Trophoblast cell (in vitro differentiated cells and primary cell): Measurements from ENCODE around the gene ADRA2C.

Experiments used
- DNase-seq, 2 donors: peaks; one replicate each; pipeline ENCODE4 v3.0.0-alpha.2; 2016
- H2AFZ ChIP-seq: 2 replicates; pipeline ENCODE4 v1.6.1; 2013; ENCODE audit warnings: low read length, moderate library complexity, mild to moderate bottlenecking; ENCODE audit not compliant: insufficient read depth, poor library complexity
- H2AK5ac ChIP-seq: 2 replicates; pipeline ENCODE4 v1.6.1; 2013; ENCODE audit warnings: mild to moderate bottlenecking, low read length
- H2BK120ac ChIP-seq: 2 replicates; pipeline ENCODE4 v1.6.1; 2013; ENCODE audit warnings: low read length, mild to moderate bottlenecking, moderate library complexity; ENCODE audit not compliant: insufficient read depth, poor library complexity
- H2BK12ac ChIP-seq: 2 replicates; pipeline ENCODE4 v1.6.1; 2013; ENCODE audit warnings: mild to moderate bottlenecking, low read length, moderate library complexity
- H2BK5ac ChIP-seq: 2 replicates; pipeline ENCODE4 v1.6.1; 2013; ENCODE audit warnings: low read length, low read depth, moderate library complexity, mild to moderate bottlenecking; ENCODE audit not compliant: poor library complexity
- H3K14ac ChIP-seq: 2 replicates; pipeline ENCODE4 v1.6.1; 2013; ENCODE audit warnings: mild to moderate bottlenecking, low read length
- H3K18ac ChIP-seq: 2 replicates; pipeline ENCODE4 v1.6.1; 2013; ENCODE audit warnings: mild to moderate bottlenecking, low read length
- H3K23ac ChIP-seq: 2 replicates; pipeline ENCODE4 v1.6.1; 2013; ENCODE audit warnings: low read length
- H3K27ac ChIP-seq: 2 replicates; pipeline ENCODE4 v1.5.1; 2013; ENCODE audit warnings: low read depth, mild to moderate bottlenecking, inconsistent platforms, low read length, moderate library complexity
- H3K27me3 ChIP-seq: 2 replicates; pipeline ENCODE4 v1.6.1; 2013; ENCODE audit warnings: inconsistent platforms, mild to moderate bottlenecking, low read length, moderate library complexity; ENCODE audit not compliant: insufficient read depth
- H3K36me3 ChIP-seq, 2 experiments: 1 replicate in 1 of 2; 2 replicates in 1 of 2; pipeline ENCODE4 v1.6.1; 2013; ENCODE audit warnings: low read length in 2 of 2, mild to moderate bottlenecking in 2 of 2, moderate library complexity in 1 of 2; ENCODE audit not compliant: insufficient read depth in 2 of 2, control insufficient read depth in 1 of 2
- H3K4ac ChIP-seq: 2 replicates; pipeline ENCODE4 v1.6.1; 2013; ENCODE audit warnings: low read depth, mild to moderate bottlenecking, low read length, moderate library complexity
- H3K4me1 ChIP-seq, 2 experiments: 1 replicate in 1 of 2; 2 replicates in 1 of 2; pipeline ENCODE4 v1.6.1; 2013; ENCODE audit warnings: low read length in 2 of 2, mild to moderate bottlenecking in 2 of 2, moderate library complexity in 1 of 2; ENCODE audit not compliant: insufficient read depth in 2 of 2, control insufficient read depth in 1 of 2
- H3K4me2 ChIP-seq: 2 replicates; pipeline ENCODE4 v1.6.1; 2013; ENCODE audit warnings: inconsistent platforms, mild to moderate bottlenecking, low read length, moderate library complexity
- H3K4me3 ChIP-seq: 2 replicates; pipeline ENCODE4 v1.5.1; 2013; ENCODE audit warnings: mild to moderate bottlenecking, low read depth, low read length, inconsistent platforms
- H3K79me1 ChIP-seq: one replicate; pipeline ENCODE4 v1.6.1; 2013; ENCODE audit warnings: low read length
- H3K79me2 ChIP-seq: 2 replicates; pipeline ENCODE4 v1.6.1; 2013; ENCODE audit warnings: low read length, mild to moderate bottlenecking; ENCODE audit not compliant: control insufficient read depth, insufficient read depth, poor library complexity
- H3K9ac ChIP-seq: 2 replicates; pipeline ENCODE4 v1.6.1; 2013; ENCODE audit warnings: mild to moderate bottlenecking, low read length
- H3K9me3 ChIP-seq: 2 replicates; pipeline ENCODE4 v1.6.1; 2013; ENCODE audit warnings: low read depth, mild to moderate bottlenecking, control low read depth, inconsistent platforms, low read length; ENCODE audit not compliant: insufficient read depth
- H4K12ac ChIP-seq: 2 replicates; pipeline ENCODE4 v1.6.1; 2013; ENCODE audit warnings: low read depth, mild to moderate bottlenecking, low read length, moderate library complexity
- H4K8ac ChIP-seq: 2 replicates; pipeline ENCODE4 v1.6.1; 2013; ENCODE audit warnings: low read depth, mild to moderate bottlenecking, low read length, moderate library complexity
- H4K91ac ChIP-seq: one replicate; pipeline ENCODE4 v1.6.1; 2013; ENCODE audit warnings: low read depth, mild to moderate bottlenecking, low read length, moderate library complexity
- WGBS: extraction: QIAGEN DNeasy Blood & Tissue Kit; methylation state at CpG from one replicate; pipeline ENCODE4 v1.1.7; 2013; ENCODE audit warnings: missing lambda C conversion rate; ENCODE audit not compliant: insufficient read length, insufficient coverage; ENCODE audit errors: extremely low coverage; 5-methylcytosine and 5-hydroxymethylcytosine counted together

ADRA2C gene

GRCh38 chr4:3799496-3799895 is 33.3 kb downstream of the ADRA2C start:
- no peak overlapping the region for H4K8ac ChIP-seq
- no peak overlapping the region for H3K27ac ChIP-seq
- peaks cover 9% of the 10 kb centered on the region for H3K9me3 ChIP-seq
- H3K23ac ChIP-seq: no peak overlapping the region
- H4K12ac ChIP-seq: no peak overlapping the region
- H2AFZ ChIP-seq: no peak overlapping the region
- H2AK5ac ChIP-seq: no peak overlapping the region
- H4K91ac ChIP-seq: no peak overlapping the region
- no peak overlapping the region for H3K9ac ChIP-seq
- H3K14ac ChIP-seq: no peak overlapping the region
- no peak for DNase-seq
- H2BK12ac ChIP-seq: no peak overlapping the region
- H3K79me1 ChIP-seq: no peaks in the 10 kb centered on the region
- no peak overlapping the region for H3K4ac ChIP-seq
- no peaks in the 10 kb centered on the region for H3K27me3 ChIP-seq
- H3K18ac ChIP-seq: no peak overlapping the region
- WGBS: no CpG with 5 or more reads among the region's 13 CpGs
- no peak overlapping the region for H2BK5ac ChIP-seq
- no peak overlapping the region for H3K4me3 ChIP-seq
- H3K36me3 ChIP-seq: no peaks in the 10 kb centered on the region
- H2BK120ac ChIP-seq: no peak overlapping the region
- no peaks in the 10 kb centered on the region for H3K79me2 ChIP-seq
- H3K4me2 ChIP-seq: no peak overlapping the region
- H3K4me1 ChIP-seq: no peaks in the 10 kb centered on the region

GRCh38 chr4:3800351-3800750 is 34.2 kb downstream of the ADRA2C start:
- Histone ChIP-seq H3K79me2 (no peaks in the 10 kb centered on the region), H3K18ac (no peak overlapping the region), H3K4ac (no peak overlapping the region), H3K23ac (no peak overlapping the region), H2BK5ac (no peak overlapping the region), H3K27me3 (no peaks in the 10 kb centered on the region), H3K79me1 (no peaks in the 10 kb centered on the region), H3K27ac (no peak overlapping the region), H3K4me2 (no peak overlapping the region), H3K14ac (no peak overlapping the region), H3K4me3 (no peak overlapping the region), H4K91ac (no peak overlapping the region), H4K8ac (no peak overlapping the region), H2AK5ac (no peak overlapping the region), H4K12ac (no peak overlapping the region), H2BK120ac (no peak overlapping the region), H3K9me3 (peaks cover 9% of the 10 kb centered on the region), H2BK12ac (no peak overlapping the region), H3K36me3 (no peaks in the 10 kb centered on the region), H2AFZ (no peak overlapping the region), H3K4me1 (no peaks in the 10 kb centered on the region), H3K9ac (no peak overlapping the region)
- no CpG with 5 or more reads among the region's 12 CpGs for WGBS
- no peak for DNase-seq

- no peak overlapping the region for H2AFZ ChIP-seq
- no peak overlapping the region for H3K23ac ChIP-seq
- H2AK5ac ChIP-seq: no peak overlapping the region
- no peak overlapping the region for H3K9ac ChIP-seq
- no peaks in the 10 kb centered on the region for H3K27me3 ChIP-seq
- H3K4me3 ChIP-seq: no peak overlapping the region
- H2BK12ac ChIP-seq: no peak overlapping the region
- no peaks in the 10 kb centered on the region for H3K79me2 ChIP-seq
- H3K4me1 ChIP-seq: no peaks in the 10 kb centered on the region
- H3K9me3 ChIP-seq: peaks cover 6% of the 10 kb centered on the region
- H3K18ac ChIP-seq: no peak overlapping the region
- H2BK5ac ChIP-seq: no peak overlapping the region
- H4K12ac ChIP-seq: no peak overlapping the region
- no peak overlapping the region for H4K91ac ChIP-seq
- no peak overlapping the region for H3K4ac ChIP-seq
- H3K36me3 ChIP-seq: no peaks in the 10 kb centered on the region
- no peak overlapping the region for H4K8ac ChIP-seq
- no peak overlapping the region for H3K14ac ChIP-seq
- H3K27ac ChIP-seq: no peak overlapping the region
- WGBS: no CpG with 5 or more reads among the region's 8 CpGs
- no peak overlapping the region for H3K4me2 ChIP-seq
- DNase-seq: no peak
- H2BK120ac ChIP-seq: no peak overlapping the region
- no peaks in the 10 kb centered on the region for H3K79me1 ChIP-seq
These were observed 35.3 kb downstream of the ADRA2C start for GRCh38 chr4:3801521-3801920.

GRCh38 chr4:3801931-3802550 is 35.9 kb downstream of the ADRA2C start:
- no peak overlapping the region for H2BK12ac ChIP-seq
- no peak for DNase-seq
- no peak overlapping the region for H2AK5ac ChIP-seq
- H3K79me1 ChIP-seq: no peaks in the 10 kb centered on the region
- no peak overlapping the region for H3K14ac ChIP-seq
- H3K4me2 ChIP-seq: no peak overlapping the region
- H3K9me3 ChIP-seq: peaks cover 2% of the 10 kb centered on the region
- no peak overlapping the region for H3K27ac ChIP-seq
- no peak overlapping the region for H2BK5ac ChIP-seq
- no peak overlapping the region for H4K12ac ChIP-seq
- no peaks in the 10 kb centered on the region for H3K27me3 ChIP-seq
- no peak overlapping the region for H3K23ac ChIP-seq
- no peak overlapping the region for H4K91ac ChIP-seq
- H3K36me3 ChIP-seq: no peaks in the 10 kb centered on the region
- WGBS: no CpG with 5 or more reads among the region's 15 CpGs
- no peak overlapping the region for H4K8ac ChIP-seq
- no peaks in the 10 kb centered on the region for H3K4me1 ChIP-seq
- no peaks in the 10 kb centered on the region for H3K79me2 ChIP-seq
- no peak overlapping the region for H3K4ac ChIP-seq
- H2BK120ac ChIP-seq: no peak overlapping the region
- H3K18ac ChIP-seq: no peak overlapping the region
- no peak overlapping the region for H2AFZ ChIP-seq
- H3K4me3 ChIP-seq: no peak overlapping the region
- H3K9ac ChIP-seq: no peak overlapping the region
